GF-D8 (cell line): ENCODE data around the gene PPP6R1.

Experiments used
- DNase-seq: peaks from one replicate; lab custom pipeline; 2025; lab: John Stamatoyannopoulos, UW

PPP6R1 gene

GRCh38 chr19:55257461-55258420 is 1.1 kb downstream of the PPP6R1 start:
- DNase-seq: peak; percentile 27

GRCh38 chr19:55256562-55257460 is 2.0 kb downstream of the PPP6R1 start:
- no peak for DNase-seq

- DNase-seq: peak; percentile 61
Observed at GRCh38 chr19:55255618-55256423, 3.0 kb downstream of the PPP6R1 start.

GRCh38 chr19:55254625-55254977 is 4.2 kb downstream of the PPP6R1 start:
- DNase-seq: no peak

GRCh38 chr19:55253842-55254624 is 4.8 kb downstream of the PPP6R1 start:
- DNase-seq: peak; percentile 91

- no peak for DNase-seq
Observed at GRCh38 chr19:55252760-55253663, 5.8 kb downstream of the PPP6R1 start.

- no peak for DNase-seq
Observed at GRCh38 chr19:55251341-55252081, 7.3 kb downstream of the PPP6R1 start.

- DNase-seq: no peak
Observed at GRCh38 chr19:55250262-55251036, 8.4 kb downstream of the PPP6R1 start.

- DNase-seq: no peak
Observed at GRCh38 chr19:55249841-55250240, 9.0 kb downstream of the PPP6R1 start.

- DNase-seq: no peak
Observed at GRCh38 chr19:55248704-55249103, 10.1 kb downstream of the PPP6R1 start.

GRCh38 chr19:55248166-55248675 is 10.6 kb downstream of the PPP6R1 start:
- DNase-seq: no peak

- peak; percentile 59 for DNase-seq
Observed at GRCh38 chr19:55247621-55248099, 11.2 kb downstream of the PPP6R1 start.

- no peak for DNase-seq
Observed at GRCh38 chr19:55246462-55247451, 12.1 kb downstream of the PPP6R1 start.

GRCh38 chr19:55245236-55245904 is 13.4 kb downstream of the PPP6R1 start:
- DNase-seq: no peak

GRCh38 chr19:55244004-55244680 is 14.7 kb downstream of the PPP6R1 start:
- no peak for DNase-seq

- DNase-seq: no peak
Observed at GRCh38 chr19:55242517-55242916, 16.3 kb downstream of the PPP6R1 start.
